GM23338 (cell line): Measurements from ENCODE around the gene KIAA0753. TPM values are rescaled to one million over a fixed set of nuclear protein-coding genes. Genes with fewer than 3 reads are reported as not detected.

Experiments used
- ATAC-seq: fragments of 200-7000 bp; cut with Tn5 transposase; 3 replicates; pipeline ENCODE4 v1.9.1; 2020
- DNase-seq: peaks from one replicate; pipeline ENCODE4 v3.0.0-alpha.2; 2015; ENCODE audit warnings: low spot score
- H2AFZ ChIP-seq: fragments of 200-600 bp; sonication (generic); 2 replicates; pipeline ENCODE4 v1.8.0; 2016; ENCODE audit warnings: antibody characterized with exemption, mild to moderate bottlenecking, moderate library complexity
- H3F3A ChIP-seq: fragments of 200-600 bp; sonication (generic); replicated peaks from 2 replicates; pipeline ENCODE4 v1.8.0; 2017; ENCODE audit warnings: antibody characterized with exemption, mixed run types, low read depth
- H3K27ac ChIP-seq: fragments of 200-600 bp; sonication (generic); 2 replicates; pipeline ENCODE4 v1.6.1; 2016; ENCODE audit warnings: low read depth
- H3K27me3 ChIP-seq: fragments of 200-600 bp; sonication (generic); 2 replicates; pipeline ENCODE4 v1.8.0; 2016; ENCODE audit warnings: mild to moderate bottlenecking, mixed run types, moderate library complexity; ENCODE audit not compliant: insufficient read depth
- H3K36me3 ChIP-seq: fragments of 200-600 bp; sonication (generic); 2 replicates; pipeline ENCODE4 v1.8.0; 2016; ENCODE audit warnings: mild to moderate bottlenecking; ENCODE audit not compliant: insufficient read depth
- H3K4me1 ChIP-seq: fragments of 200-600 bp; sonication (generic); 2 replicates; pipeline ENCODE4 v1.8.0; 2016; ENCODE audit warnings: mild to moderate bottlenecking, moderate library complexity; ENCODE audit not compliant: insufficient read depth
- H3K4me2 ChIP-seq: fragments of 200-600 bp; sonication (generic); 2 replicates; pipeline ENCODE4 v1.7.1; 2017; ENCODE audit warnings: mixed run types
- H3K4me3 ChIP-seq: fragments of 200-600 bp; sonication (generic); 2 replicates; pipeline ENCODE4 v1.6.1; 2016; ENCODE audit warnings: mixed run types
- H3K79me2 ChIP-seq: fragments of 200-600 bp; sonication (generic); replicated peaks from 2 replicates; pipeline ENCODE4 v1.8.0; 2017; ENCODE audit warnings: mild to moderate bottlenecking; ENCODE audit not compliant: insufficient read depth
- H3K9me2 ChIP-seq: fragments of 200-600 bp; sonication (generic); 2 replicates; pipeline ENCODE4 v1.8.0; 2017; ENCODE audit not compliant: insufficient read depth
- H4K20me1 ChIP-seq: fragments of 200-600 bp; sonication (generic); replicated peaks from 2 replicates; pipeline ENCODE4 v1.8.0; 2017; ENCODE audit warnings: mild to moderate bottlenecking; ENCODE audit not compliant: insufficient read depth
- H3K27ac Mint-ChIP-seq: 2 replicates; pipeline ENCODE4 v1.8.0; 2020; ENCODE audit warnings: inconsistent platforms, mild to moderate bottlenecking, moderate library complexity, mixed read lengths
- H3K27me3 Mint-ChIP-seq: 3 replicates; pipeline ENCODE4 v1.8.0; 2022; ENCODE audit warnings: low read depth, mild to moderate bottlenecking, moderate library complexity, mixed read lengths, inconsistent platforms; ENCODE audit not compliant: insufficient read depth, poor library complexity
- H3K36me3 Mint-ChIP-seq: 3 replicates; pipeline ENCODE4 v1.8.0; 2021; ENCODE audit warnings: low read depth, mild to moderate bottlenecking, inconsistent platforms, moderate library complexity, mixed read lengths
- H3K4me1 Mint-ChIP-seq: 3 replicates; pipeline ENCODE4 v1.8.0; 2020; ENCODE audit warnings: mild to moderate bottlenecking, inconsistent platforms, mixed read lengths
- H3K4me3 Mint-ChIP-seq: 3 replicates; pipeline ENCODE4 v1.8.0; 2021; ENCODE audit warnings: moderate library complexity, mild to moderate bottlenecking, inconsistent platforms, mixed read lengths
- H3K9me3 Mint-ChIP-seq: 3 replicates; pipeline ENCODE4 v1.8.0; 2020; ENCODE audit warnings: moderate library complexity, mild to moderate bottlenecking, inconsistent platforms, mixed read lengths
- CREB1 ChIP-seq: fragments of 250-450 bp; sonication (Bioruptor Pico); IDR thresholded peaks from 2 replicates; pipeline ENCODE4 v1.5.0; 2020; ENCODE audit warnings: low read depth, mild to moderate bottlenecking, moderate library complexity
- EZH2 ChIP-seq: fragments of 200-600 bp; sonication (generic); IDR thresholded peaks from one replicate; pipeline ENCODE4 v1.8.0; 2017; ENCODE audit warnings: antibody characterized with exemption, mild to moderate bottlenecking, low read depth; ENCODE audit not compliant: unreplicated experiment
- EZH2phosphoT487 ChIP-seq: fragments of 200-600 bp; sonication (generic); IDR thresholded peaks from one replicate; pipeline ENCODE4 v1.8.1; 2018; ENCODE audit warnings: antibody characterized with exemption; ENCODE audit not compliant: unreplicated experiment
- JUNB ChIP-seq: IDR thresholded peaks from one replicate; pipeline ENCODE4 v1.6.1; 2016; ENCODE audit warnings: antibody characterized with exemption; ENCODE audit not compliant: unreplicated experiment
- NANOG ChIP-seq: IDR thresholded peaks from 2 replicates; pipeline ENCODE4 v1.6.1; 2016; ENCODE audit warnings: antibody characterized with exemption, borderline replicate concordance
- POLR2AphosphoS5 ChIP-seq: IDR thresholded peaks from 2 replicates; pipeline ENCODE4 v1.6.1; 2016; ENCODE audit warnings: antibody characterized with exemption, low read depth
- STAT1 ChIP-seq: IDR thresholded peaks from one replicate; pipeline ENCODE4 v1.6.1; 2016; ENCODE audit warnings: antibody characterized with exemption; ENCODE audit not compliant: unreplicated experiment
- ZNF114 ChIP-seq: fragments of 250-450 bp; sonication (Bioruptor Pico); IDR thresholded peaks from 2 replicates; pipeline ENCODE4 v1.5.0; 2020; ENCODE audit warnings: mild to moderate bottlenecking, moderate library complexity
- ZNF331 ChIP-seq: fragments of 250-450 bp; sonication (Bioruptor Pico); IDR thresholded peaks from 2 replicates; pipeline ENCODE4 v1.5.0; 2020; ENCODE audit warnings: low read depth, mild to moderate bottlenecking, moderate library complexity
- polyA plus RNA-seq: library from polyadenylated mRNA; unstranded; fragments of >200 nt; fragmentation: Nextera tagmentation; extraction: Ambion mirVana; gene quantifications from 2 replicates; pipeline ENCODE4 v1.2.1, GENCODE V29; 2016
- total RNA-seq: library from RNA; depleted of rRNA; stranded (reverse); fragments of >200 nt; shearing (Covaris generic); gene quantifications from 2 replicates; pipeline ENCODE4 v1.2.3, GENCODE V29; 2014
- TF ChIP-seq, protein P1 (sequence below), 2 experiments: fragments of 200-600 bp in 1 of 2; sonication (generic) in 1 of 2; conservative IDR thresholded peaks; 2 replicates each; pipeline versions ENCODE4 v1.5.1 to v1.6.1; 2016 to 2017; ENCODE audit warnings: antibody characterized with exemption in 2 of 2, low read depth in 2 of 2, mild to moderate bottlenecking in 2 of 2, moderate library complexity in 1 of 2
- TF ChIP-seq, protein P2 (sequence below): IDR thresholded peaks from 2 replicates; pipeline ENCODE4 v1.6.1; 2016; ENCODE audit warnings: antibody characterized with exemption
- TF ChIP-seq, protein P3 (sequence below): IDR thresholded peaks from one replicate; pipeline ENCODE4 v1.6.1; 2018; ENCODE audit warnings: antibody characterized with exemption; ENCODE audit not compliant: unreplicated experiment
- TF ChIP-seq, protein P4 (sequence below): fragments of 250-450 bp; sonication (Bioruptor Pico); IDR thresholded peaks from 2 replicates; pipeline ENCODE4 v1.5.0; 2020; ENCODE audit warnings: mild to moderate bottlenecking, moderate library complexity

The KIAA0753 gene
- total and polyA plus RNA-seq, 2 experiments from 2014 or later = 6.0 to 27.8 TPM

DNA sequence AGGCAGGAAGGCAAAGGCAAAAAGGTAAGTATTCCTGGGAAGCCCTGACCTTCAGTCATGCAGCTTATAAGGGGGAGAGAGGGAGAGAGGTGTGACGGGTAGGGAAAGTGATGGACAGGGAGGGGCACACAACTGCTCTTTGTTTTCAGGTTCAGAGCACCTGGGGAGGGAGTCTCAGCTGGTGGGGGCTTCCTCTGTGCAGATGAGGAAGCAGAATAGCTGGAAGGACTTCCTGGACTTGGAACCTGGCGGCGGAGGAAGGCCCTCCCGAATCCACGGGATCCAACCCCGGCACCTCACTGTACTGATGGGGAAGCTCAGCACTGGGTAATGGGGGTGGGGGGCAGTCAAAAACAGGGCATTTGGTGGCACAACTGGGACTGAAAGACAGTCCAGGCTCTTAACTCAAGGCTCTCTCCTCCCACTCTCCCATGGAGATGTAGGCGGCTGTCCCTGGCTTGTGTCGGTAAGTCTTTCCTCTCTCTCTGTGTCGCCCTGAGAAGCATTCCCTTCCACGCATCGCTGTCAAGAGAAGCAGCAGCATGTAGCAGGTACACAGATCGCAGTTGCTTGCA, 72.2 kb downstream of the KIAA0753 start:
- Mint-ChIP-seq H3K27me3 (peaks cover 15% of the 10 kb centered on the region), H3K27ac (no peak overlapping the region), H3K9me3 (no peaks in the 10 kb centered on the region; the same call in 2 of the 3 replicates), H3K36me3 (no peaks in the 10 kb centered on the region; the same call in 2 of the 3 replicates), H3K4me1 (peaks cover 17% of the 10 kb centered on the region), H3K4me3 (peak overlapping the region; percentile 17; the same call in 1 of the 3 replicates)
- H4K20me1 ChIP-seq = no peaks in the 10 kb centered on the region
- no peak overlapping the region for H3K4me3 ChIP-seq
- H3K27ac ChIP-seq = no peak overlapping the region; the same call in 1 of the 2 replicates
- H3K36me3 ChIP-seq = no peaks in the 10 kb centered on the region
- no peaks in the 10 kb centered on the region for H3K79me2 ChIP-seq
- TF ChIP-seq, protein P1, sequence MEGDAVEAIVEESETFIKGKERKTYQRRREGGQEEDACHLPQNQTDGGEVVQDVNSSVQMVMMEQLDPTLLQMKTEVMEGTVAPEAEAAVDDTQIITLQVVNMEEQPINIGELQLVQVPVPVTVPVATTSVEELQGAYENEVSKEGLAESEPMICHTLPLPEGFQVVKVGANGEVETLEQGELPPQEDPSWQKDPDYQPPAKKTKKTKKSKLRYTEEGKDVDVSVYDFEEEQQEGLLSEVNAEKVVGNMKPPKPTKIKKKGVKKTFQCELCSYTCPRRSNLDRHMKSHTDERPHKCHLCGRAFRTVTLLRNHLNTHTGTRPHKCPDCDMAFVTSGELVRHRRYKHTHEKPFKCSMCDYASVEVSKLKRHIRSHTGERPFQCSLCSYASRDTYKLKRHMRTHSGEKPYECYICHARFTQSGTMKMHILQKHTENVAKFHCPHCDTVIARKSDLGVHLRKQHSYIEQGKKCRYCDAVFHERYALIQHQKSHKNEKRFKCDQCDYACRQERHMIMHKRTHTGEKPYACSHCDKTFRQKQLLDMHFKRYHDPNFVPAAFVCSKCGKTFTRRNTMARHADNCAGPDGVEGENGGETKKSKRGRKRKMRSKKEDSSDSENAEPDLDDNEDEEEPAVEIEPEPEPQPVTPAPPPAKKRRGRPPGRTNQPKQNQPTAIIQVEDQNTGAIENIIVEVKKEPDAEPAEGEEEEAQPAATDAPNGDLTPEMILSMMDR (conservative IDR thresholded peaks at IDR 0.05; ENCODE audit: low read depth in 2 of 2) = no peak
- TF ChIP-seq NANOG = no peak
- no peak for TF ChIP-seq ZNF114 (CRISPR knock-in tag)
- TF ChIP-seq EZH2phosphoT487 = no peak
- TF ChIP-seq CREB1 (CRISPR knock-in tag) = no peak
- TF ChIP-seq, protein P2, sequence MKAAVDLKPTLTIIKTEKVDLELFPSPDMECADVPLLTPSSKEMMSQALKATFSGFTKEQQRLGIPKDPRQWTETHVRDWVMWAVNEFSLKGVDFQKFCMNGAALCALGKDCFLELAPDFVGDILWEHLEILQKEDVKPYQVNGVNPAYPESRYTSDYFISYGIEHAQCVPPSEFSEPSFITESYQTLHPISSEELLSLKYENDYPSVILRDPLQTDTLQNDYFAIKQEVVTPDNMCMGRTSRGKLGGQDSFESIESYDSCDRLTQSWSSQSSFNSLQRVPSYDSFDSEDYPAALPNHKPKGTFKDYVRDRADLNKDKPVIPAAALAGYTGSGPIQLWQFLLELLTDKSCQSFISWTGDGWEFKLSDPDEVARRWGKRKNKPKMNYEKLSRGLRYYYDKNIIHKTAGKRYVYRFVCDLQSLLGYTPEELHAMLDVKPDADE = no peak
- no peak for TF ChIP-seq JUNB
- no peak for TF ChIP-seq ZNF331
- no peak for TF ChIP-seq EZH2
- TF ChIP-seq STAT1 = no peak
- TF ChIP-seq, protein P3, sequence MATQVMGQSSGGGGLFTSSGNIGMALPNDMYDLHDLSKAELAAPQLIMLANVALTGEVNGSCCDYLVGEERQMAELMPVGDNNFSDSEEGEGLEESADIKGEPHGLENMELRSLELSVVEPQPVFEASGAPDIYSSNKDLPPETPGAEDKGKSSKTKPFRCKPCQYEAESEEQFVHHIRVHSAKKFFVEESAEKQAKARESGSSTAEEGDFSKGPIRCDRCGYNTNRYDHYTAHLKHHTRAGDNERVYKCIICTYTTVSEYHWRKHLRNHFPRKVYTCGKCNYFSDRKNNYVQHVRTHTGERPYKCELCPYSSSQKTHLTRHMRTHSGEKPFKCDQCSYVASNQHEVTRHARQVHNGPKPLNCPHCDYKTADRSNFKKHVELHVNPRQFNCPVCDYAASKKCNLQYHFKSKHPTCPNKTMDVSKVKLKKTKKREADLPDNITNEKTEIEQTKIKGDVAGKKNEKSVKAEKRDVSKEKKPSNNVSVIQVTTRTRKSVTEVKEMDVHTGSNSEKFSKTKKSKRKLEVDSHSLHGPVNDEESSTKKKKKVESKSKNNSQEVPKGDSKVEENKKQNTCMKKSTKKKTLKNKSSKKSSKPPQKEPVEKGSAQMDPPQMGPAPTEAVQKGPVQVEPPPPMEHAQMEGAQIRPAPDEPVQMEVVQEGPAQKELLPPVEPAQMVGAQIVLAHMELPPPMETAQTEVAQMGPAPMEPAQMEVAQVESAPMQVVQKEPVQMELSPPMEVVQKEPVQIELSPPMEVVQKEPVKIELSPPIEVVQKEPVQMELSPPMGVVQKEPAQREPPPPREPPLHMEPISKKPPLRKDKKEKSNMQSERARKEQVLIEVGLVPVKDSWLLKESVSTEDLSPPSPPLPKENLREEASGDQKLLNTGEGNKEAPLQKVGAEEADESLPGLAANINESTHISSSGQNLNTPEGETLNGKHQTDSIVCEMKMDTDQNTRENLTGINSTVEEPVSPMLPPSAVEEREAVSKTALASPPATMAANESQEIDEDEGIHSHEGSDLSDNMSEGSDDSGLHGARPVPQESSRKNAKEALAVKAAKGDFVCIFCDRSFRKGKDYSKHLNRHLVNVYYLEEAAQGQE = no peak
- no peak for TF ChIP-seq POLR2AphosphoS5
- TF ChIP-seq, protein P4, sequence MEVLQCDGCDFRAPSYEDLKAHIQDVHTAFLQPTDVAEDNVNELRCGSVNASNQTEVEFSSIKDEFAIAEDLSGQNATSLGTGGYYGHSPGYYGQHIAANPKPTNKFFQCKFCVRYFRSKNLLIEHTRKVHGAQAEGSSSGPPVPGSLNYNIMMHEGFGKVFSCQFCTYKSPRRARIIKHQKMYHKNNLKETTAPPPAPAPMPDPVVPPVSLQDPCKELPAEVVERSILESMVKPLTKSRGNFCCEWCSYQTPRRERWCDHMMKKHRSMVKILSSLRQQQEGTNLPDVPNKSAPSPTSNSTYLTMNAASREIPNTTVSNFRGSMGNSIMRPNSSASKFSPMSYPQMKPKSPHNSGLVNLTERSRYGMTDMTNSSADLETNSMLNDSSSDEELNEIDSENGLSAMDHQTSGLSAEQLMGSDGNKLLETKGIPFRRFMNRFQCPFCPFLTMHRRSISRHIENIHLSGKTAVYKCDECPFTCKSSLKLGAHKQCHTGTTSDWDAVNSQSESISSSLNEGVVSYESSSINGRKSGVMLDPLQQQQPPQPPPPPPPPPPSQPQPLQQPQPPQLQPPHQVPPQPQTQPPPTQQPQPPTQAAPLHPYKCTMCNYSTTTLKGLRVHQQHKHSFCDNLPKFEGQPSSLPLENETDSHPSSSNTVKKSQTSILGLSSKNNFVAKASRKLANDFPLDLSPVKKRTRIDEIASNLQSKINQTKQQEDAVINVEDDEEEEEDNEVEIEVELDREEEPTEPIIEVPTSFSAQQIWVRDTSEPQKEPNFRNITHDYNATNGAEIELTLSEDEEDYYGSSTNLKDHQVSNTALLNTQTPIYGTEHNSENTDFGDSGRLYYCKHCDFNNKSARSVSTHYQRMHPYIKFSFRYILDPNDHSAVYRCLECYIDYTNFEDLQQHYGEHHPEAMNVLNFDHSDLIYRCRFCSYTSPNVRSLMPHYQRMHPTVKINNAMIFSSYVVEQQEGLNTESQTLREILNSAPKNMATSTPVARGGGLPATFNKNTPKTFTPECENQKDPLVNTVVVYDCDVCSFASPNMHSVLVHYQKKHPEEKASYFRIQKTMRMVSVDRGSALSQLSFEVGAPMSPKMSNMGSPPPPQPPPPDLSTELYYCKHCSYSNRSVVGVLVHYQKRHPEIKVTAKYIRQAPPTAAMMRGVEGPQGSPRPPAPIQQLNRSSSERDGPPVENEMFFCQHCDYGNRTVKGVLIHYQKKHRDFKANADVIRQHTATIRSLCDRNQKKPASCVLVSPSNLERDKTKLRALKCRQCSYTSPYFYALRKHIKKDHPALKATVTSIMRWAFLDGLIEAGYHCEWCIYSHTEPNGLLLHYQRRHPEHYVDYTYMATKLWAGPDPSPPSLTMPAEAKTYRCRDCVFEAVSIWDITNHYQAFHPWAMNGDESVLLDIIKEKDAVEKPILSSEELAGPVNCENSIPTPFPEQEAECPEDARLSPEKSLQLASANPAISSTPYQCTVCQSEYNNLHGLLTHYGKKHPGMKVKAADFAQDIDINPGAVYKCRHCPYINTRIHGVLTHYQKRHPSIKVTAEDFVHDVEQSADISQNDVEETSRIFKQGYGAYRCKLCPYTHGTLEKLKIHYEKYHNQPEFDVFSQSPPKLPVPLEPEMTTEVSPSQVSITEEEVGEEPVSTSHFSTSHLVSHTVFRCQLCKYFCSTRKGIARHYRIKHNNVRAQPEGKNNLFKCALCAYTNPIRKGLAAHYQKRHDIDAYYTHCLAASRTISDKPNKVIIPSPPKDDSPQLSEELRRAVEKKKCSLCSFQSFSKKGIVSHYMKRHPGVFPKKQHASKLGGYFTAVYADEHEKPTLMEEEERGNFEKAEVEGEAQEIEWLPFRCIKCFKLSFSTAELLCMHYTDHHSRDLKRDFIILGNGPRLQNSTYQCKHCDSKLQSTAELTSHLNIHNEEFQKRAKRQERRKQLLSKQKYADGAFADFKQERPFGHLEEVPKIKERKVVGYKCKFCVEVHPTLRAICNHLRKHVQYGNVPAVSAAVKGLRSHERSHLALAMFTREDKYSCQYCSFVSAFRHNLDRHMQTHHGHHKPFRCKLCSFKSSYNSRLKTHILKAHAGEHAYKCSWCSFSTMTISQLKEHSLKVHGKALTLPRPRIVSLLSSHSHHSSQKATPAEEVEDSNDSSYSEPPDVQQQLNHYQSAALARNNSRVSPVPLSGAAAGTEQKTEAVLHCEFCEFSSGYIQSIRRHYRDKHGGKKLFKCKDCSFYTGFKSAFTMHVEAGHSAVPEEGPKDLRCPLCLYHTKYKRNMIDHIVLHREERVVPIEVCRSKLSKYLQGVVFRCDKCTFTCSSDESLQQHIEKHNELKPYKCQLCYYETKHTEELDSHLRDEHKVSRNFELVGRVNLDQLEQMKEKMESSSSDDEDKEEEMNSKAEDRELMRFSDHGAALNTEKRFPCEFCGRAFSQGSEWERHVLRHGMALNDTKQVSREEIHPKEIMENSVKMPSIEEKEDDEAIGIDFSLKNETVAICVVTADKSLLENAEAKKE (CRISPR knock-in tag) = no peak
- 0 out of 2 replicates have a peak overlapping the region, but pooled peaks have one; percentile 15 for H3K4me2 ChIP-seq
- H2AFZ ChIP-seq = peak overlapping the region; percentile 11; the same call in 1 of the 2 replicates
- no peaks in the 10 kb centered on the region for H3F3A ChIP-seq
- H3K27me3 ChIP-seq = no peaks in the 10 kb centered on the region
- H3K4me1 ChIP-seq = peaks cover 13% of the 10 kb centered on the region
- no peak for DNase-seq
- ATAC-seq = peak; percentile 13
- H3K9me2 ChIP-seq = no peaks in the 10 kb centered on the region
